Ovary (tissue), 9 donors: ENCODE measurements around the gene HMGN3. TPM values are rescaled to one million over a fixed set of nuclear protein-coding genes. Genes with fewer than 3 reads are reported as not detected.

ENCODE experiments used
- DNase-seq, 5 donors: peaks; one replicate each; pipeline ENCODE4 v3.0.0-alpha.2; 2019 to 2020
- H3K27ac ChIP-seq, 2 donors: fragments of 200-600 bp; one replicate each; pipeline versions ENCODE4 v1.5.1 to v1.8.0; 2019 to 2022
- H3K27me3 ChIP-seq: fragments of 200-600 bp; one replicate; pipeline ENCODE4 v1.8.0; 2022
- H3K36me3 ChIP-seq: fragments of 200-600 bp; sonication (generic); one replicate; pipeline ENCODE4 v1.5.1; 2019
- H3K4me1 ChIP-seq: one replicate; pipeline ENCODE4 v1.8.1; 2013; ENCODE audit warnings: mild to moderate bottlenecking, moderate library complexity; ENCODE audit not compliant: insufficient read depth
- H3K4me3 ChIP-seq: fragments of 200-600 bp; sonication (generic); one replicate; pipeline ENCODE4 v1.5.1; 2017
- H3K9me3 ChIP-seq, 2 donors: fragments of 200-600 bp in 1 of 2; sonication (generic) in 1 of 2; one replicate each; pipeline versions ENCODE4 v1.5.1 to v1.8.1; 2013 to 2019; ENCODE audit warnings: mild to moderate bottlenecking in 1 of 2, moderate library complexity in 1 of 2
- CTCF ChIP-seq, 3 donors: fragments of 450-650 bp in 2 of 3; fragments of 200-600 bp in 1 of 3; IDR thresholded peaks; one replicate each; pipeline versions ENCODE4 v1.5.1 to v1.8.0; 2016 to 2022; ENCODE audit warnings: antibody characterized with exemption in 3 of 3, mild to moderate bottlenecking in 1 of 3
- EP300 ChIP-seq: sonication (generic); formaldehyde crosslinking; IDR thresholded peaks from one replicate; pipeline ENCODE4 v1.6.1; 2017; ENCODE audit warnings: antibody characterized with exemption
- POLR2A ChIP-seq: fragments of 450-650 bp; IDR thresholded peaks from one replicate; pipeline ENCODE4 v1.6.1; 2017; ENCODE audit warnings: antibody characterized with exemption, mild to moderate bottlenecking, moderate library complexity
- WGBS, 3 donors: extraction: QIAGEN DNeasy Blood & Tissue Kit in 1 of 3; methylation state at CpG; one replicate each; pipeline versions ENCODE4 v1.1.5 to v1.1.7; 2013 to 2017; 5-methylcytosine and 5-hydroxymethylcytosine counted together
- intact Hi-C, 4 donors: fragments of 100-400 bp; cut with DNase I; formaldehyde crosslinking; loops; one replicate each; pipeline versions ENCODE4 v1.11.0 to v1.15.1; 2022 to 2023
- polyA plus RNA-seq, 2 donors: library from polyadenylated mRNA; stranded (reverse); fragments of 200-250 nt in 1 of 2; fragments of 350-450 nt in 1 of 2; fragmentation: Illumina TruSeq in 1 of 2; extraction: RNeasy Lipid Tissue Mini Kit (QIAGEN cat#74804) in 1 of 2; gene quantifications; one replicate each; pipeline ENCODE4 v1.2.3, GENCODE V29; 2013 to 2014
- total RNA-seq, 7 donors: library from RNA; depleted of rRNA in 2 of 7; stranded (reverse); fragments of >200 nt in 2 of 7; fragmentation: NEBNext Ultra II Directional in 3 of 7; extraction: Animal tissue kit (Norgen Biotek cat#: 25700) in 3 of 7; gene quantifications; one replicate each; pipeline versions ENCODE4 v1.1.0 to v1.2.4, GENCODE V29; 2016 to 2023
- donor health status: DM: no; HTN: no; CAD: no; lungs with moderate emphysema.
- donor health status: DM: no; HTN: no; CAD: no.
- donor health status: Bipolar disorder and iron deficiency.
- donor health status: DM: yes; HTN: yes; CAD: no.
- donor health status: DM: no; HTN: no; CAD: no.
- donor health status: DM: yes; HTN: yes; CAD: no.

The HMGN3 gene
- total and polyA plus RNA-seq, 9 donors = 44.7 to 140 (median 69.9) TPM

DNA sequence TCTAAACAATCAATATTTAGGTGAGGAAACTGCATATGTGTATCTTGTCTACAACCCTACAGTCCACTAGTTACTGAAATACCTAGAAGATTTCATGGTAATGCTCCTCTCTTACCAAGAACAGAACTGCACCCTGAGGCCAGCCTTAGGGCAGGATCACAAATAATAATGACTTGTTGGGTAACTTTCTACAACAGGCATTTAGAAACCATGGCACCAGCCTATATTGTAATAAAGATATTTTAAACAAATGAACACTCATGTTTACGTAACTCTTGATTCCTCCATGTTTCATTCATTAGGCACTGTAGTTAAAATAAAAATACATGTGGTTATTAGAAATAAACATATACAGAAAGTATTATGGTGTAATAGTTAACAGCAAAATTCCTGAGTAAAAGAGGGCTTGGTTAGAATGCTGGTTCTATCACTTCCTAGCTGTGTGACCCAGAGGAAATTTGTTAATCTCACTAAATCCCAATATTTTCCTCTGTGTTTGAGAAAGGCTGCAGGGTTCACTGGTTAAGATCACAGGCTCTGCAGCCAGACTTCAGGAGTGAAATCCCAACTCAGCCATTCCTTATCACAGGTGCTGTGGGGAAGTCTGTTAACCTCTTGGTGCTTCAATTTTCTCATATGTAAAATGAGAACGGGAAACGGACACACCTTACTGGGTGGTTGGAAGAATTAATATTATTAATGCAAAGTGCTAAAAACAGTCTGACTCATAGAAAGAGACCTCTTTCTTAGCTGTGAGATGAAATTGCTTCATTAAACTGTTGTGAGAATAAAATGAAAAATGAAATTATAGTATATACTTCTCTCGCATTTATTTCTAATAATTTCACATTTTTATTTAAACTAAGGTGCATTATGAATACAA, 8.5 kb downstream of the HMGN3 start:
- Histone ChIP-seq H3K36me3 (no peaks in the 10 kb centered on the region), H3K9me3 (no peaks in the 10 kb centered on the region), H3K27me3 (no peaks in the 10 kb centered on the region), H3K4me1 (peaks cover 1% of the 10 kb centered on the region), H3K4me3 (no peak overlapping the region), H3K27ac (no peak overlapping the region)
- intact Hi-C loops = no loop called here
- 86 to 87% (median 86%) methylated on average over 4 of the region's 4 CpGs for WGBS, 3 donors
- TF ChIP-seq POLR2A = no peak
- TF ChIP-seq CTCF (IDR thresholded peaks at IDR 0.05) = no peak
- TF ChIP-seq EP300 = no peak
- no peak for DNase-seq

DNA sequence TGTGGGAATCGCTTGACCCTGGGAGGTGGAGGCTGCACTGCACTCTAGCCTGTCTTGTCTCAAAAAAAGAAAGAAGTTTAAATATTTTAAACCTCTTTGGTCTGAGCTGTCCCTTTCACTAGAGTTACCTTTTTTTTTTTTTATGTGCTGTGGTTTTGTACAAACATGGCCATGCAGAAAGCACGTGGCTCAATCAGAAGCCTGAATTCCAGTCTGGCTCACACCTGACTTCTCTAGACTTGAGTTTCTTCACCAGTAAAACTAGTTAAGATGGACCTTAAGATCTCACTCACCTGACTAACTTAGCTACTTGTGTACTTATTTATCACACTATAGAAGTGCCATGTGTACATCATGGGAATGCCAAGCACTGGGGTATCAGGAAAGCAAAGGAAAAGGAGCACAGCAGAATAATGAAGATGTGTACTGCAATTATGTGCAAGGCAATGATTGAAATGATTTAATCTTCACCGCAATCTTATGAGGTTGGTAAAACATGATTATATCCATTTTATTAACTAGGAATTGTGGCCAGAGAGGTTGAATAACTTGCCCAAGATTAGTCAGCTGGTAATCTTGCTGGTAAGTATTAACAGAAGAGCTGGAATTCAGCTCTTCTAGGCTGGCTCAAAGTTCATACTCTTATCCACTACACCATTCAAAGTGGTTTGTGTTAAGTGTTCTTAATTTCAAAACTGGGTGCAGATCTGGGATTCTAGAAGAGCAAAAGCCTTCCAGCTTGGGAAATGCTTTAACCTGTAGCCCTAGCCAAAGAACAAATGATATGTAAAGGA, 10.7 kb downstream of the HMGN3 start:
- TF ChIP-seq POLR2A (no peak), EP300 (no peak), CTCF (IDR thresholded peaks at IDR 0.05) (no peak)
- Histone ChIP-seq H3K27me3 (no peaks in the 10 kb centered on the region), H3K9me3 (no peaks in the 10 kb centered on the region), H3K4me3 (no peak overlapping the region), H3K4me1 (peaks cover 1% of the 10 kb centered on the region), H3K27ac (no peak overlapping the region), H3K36me3 (no peaks in the 10 kb centered on the region)
- 96 to 100% (median 98%) methylated on average over 3 of the region's 3 CpGs for WGBS, 3 donors
- no peak for DNase-seq
- intact Hi-C loops = no loop called here

DNA sequence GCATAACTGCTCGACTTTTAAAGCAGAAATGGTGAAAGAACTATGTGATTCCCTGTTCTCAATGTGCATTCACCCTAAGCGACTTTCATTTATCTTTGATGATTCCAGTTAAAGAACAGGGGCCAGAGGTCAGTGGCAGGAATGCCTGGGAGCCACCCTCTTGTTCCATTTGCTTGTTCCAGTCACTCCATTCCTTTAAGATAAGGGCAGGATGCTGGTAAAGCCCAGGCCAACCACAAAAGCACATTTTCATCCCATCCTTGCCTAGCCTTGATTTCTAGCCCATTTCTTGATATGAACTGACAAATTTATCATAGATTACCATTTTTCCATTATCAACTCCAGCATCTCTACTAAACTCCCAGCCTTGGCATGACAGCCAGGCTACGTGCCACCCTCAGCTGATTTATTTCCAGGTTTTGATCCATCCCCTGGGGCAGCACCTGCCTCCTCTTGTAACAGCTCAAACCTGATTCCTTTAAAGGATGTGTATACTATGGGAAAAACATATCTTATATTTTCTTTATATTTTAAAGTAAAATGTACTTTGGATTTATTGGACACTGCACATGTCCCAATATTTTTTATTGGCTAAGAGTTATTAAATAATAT, 19.2 kb downstream of the HMGN3 start:
- Histone ChIP-seq H3K4me3 (no peak overlapping the region), H3K27ac (no peak overlapping the region), H3K9me3 (no peaks in the 10 kb centered on the region), H3K4me1 (peaks cover 8% of the 10 kb centered on the region), H3K27me3 (no peaks in the 10 kb centered on the region), H3K36me3 (no peaks in the 10 kb centered on the region)
- WGBS, 3 donors = 61 to 72% (median 63%) methylated on average over 3 of the region's 3 CpGs
- intact Hi-C loops = no loop called here
- no peak for DNase-seq
- TF ChIP-seq EP300 = no peak
- TF ChIP-seq CTCF (IDR thresholded peaks at IDR 0.05) = no peak
- no peak for TF ChIP-seq POLR2A

GRCh38 chr6:79212859-79213258, 21.6 kb downstream of the HMGN3 start:
- intact Hi-C loops = no loop called here
- 83 to 92% (median 87%) methylated on average over 2 of the region's 2 CpGs for WGBS, 3 donors

More at GRCh38 chr6:79212859-79213258, 21.6 kb downstream of the HMGN3 start:
- peaks cover 6% of the 10 kb centered on the region for H3K4me1 ChIP-seq
- no peaks in the 10 kb centered on the region for H3K36me3 ChIP-seq
- no peak overlapping the region for H3K27ac ChIP-seq
- no peaks in the 10 kb centered on the region for H3K9me3 ChIP-seq
- no peak overlapping the region for H3K4me3 ChIP-seq
- H3K27me3 ChIP-seq = no peaks in the 10 kb centered on the region
- TF ChIP-seq CTCF (IDR thresholded peaks at IDR 0.05) (no peak), EP300 (no peak), POLR2A (no peak)
- no peak for DNase-seq
